GM19239 (cell line): Measurements from ENCODE around the gene EIF3F.
A peak's percentile ranks its signal among the peaks of the same experiment; 100 is the strongest.
"Not testable (repeated sequence)": the region's sequence is repeated elsewhere in the genome, so short reads cannot be mapped to it uniquely, and the experiment has no call there.

Experiments
- DNase-seq: peaks from one replicate; pipeline ENCODE4 v3.0.0; 2011; ENCODE audit warnings: low spot score; ENCODE audit not compliant: insufficient read length
- FAIRE-seq: peaks from 2 replicates; lab custom pipeline; 2011; peaks lifted over from hg19 to GRCh38; lab: Jason Lieb, UNC

EIF3F gene

DNA sequence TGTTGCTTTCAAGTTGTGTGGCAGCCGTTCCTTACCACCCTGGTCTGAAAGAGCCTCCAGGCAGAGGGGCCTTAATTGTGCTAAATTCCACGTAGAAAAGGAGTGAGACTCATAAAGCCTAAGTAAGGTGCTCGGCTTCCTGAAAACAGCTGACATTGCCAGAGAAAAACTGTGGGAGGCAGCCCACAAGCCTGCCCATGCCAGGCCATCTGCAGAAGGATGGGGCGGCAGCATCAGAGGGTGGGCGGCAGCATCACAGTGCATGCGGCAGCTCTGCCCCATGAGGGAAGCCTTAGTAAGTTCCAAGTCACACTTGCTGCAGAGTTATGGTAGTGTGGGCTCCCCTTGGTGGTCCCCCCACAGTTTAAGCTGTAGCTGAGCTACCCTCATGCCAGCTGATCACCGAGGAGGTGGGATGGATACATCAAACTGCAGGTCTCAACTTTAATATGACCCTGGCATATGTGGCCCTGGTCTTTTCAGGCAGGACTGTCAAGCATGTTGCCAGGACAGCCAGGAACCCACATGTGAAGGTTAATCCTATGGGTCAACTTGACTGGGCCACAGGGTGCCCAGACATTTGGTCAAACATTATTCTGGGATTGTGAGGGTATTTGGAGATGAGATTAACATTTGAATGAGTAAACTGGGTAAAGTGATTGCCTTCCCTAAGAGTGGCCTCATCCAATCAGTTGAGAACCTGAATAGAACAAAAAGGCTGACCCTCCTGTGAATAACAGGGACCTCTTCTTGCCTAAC, 3.1 kb upstream of the EIF3F start:
- DNase-seq (no peak), FAIRE-seq (no peak)

DNA sequence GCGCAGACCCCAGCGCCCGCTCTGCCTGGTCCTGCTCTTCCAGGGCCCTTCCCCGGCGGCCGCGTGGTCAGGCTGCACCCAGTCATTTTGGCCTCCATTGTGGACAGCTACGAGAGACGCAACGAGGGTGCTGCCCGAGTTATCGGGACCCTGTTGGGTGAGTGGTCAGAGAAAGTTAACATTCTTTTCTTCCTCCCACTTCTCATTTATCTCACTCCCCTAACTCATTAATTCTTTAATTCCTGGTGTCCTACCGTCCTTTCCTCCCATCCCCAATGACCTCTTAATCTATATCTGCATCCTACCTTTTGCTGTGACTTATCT, 385 bp downstream of the EIF3F start:
- peak; percentile 28 for FAIRE-seq
- not testable (repeated sequence) for DNase-seq

DNA sequence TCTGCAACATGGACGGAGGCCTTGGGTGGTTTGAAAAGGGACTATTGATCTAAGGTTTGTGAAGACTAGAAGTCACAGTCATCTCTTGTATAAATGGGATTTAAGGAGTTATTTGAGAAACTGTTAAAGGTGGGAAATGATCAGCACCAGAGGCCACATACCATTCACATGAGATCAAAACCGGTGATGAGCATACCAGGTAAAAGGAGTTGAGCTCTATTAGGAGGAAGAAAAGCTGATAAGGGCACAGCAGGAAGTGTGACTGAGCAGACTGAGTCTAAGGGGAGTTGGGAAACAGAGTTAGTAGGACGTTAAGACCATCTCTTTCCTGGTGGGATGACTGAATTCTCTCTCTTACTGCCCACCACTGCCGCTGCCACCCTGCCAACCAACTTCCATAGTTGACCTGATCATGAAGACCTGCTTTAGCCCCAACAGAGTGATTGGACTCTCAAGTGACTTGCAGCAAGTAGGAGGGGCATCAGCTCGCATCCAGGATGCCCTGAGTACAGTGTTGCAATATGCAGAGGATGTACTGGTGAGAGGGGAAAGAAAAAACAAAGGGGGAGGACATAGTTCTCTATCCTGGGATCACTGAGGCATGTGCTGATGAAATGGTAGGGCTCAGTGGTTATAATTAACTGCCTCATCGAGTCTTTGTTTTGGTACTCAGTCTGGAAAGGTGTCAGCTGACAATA, 7.6 kb downstream of the EIF3F start:
- DNase-seq (no peak), FAIRE-seq (no peak)

DNA sequence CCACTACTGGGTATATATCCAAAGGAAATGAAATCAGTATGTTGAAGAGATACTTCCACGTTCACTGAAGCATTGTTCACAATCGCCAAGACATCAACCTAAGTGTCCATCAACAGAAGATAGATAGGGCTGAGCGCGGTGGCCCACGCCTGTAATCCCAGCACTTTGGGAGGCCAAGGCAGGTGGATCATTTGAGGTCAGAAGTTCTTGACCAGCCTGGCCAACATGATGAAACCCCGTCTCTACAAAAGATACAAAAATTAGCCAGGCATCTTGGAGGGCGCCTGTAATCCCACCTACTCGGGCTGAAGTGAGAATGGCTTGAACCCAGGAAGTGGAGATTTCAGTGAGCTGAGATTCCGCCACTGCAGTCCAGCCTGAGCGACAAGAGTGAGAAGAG, 12.7 kb downstream of the EIF3F start:
- FAIRE-seq: no peak
- no peak for DNase-seq

DNA sequence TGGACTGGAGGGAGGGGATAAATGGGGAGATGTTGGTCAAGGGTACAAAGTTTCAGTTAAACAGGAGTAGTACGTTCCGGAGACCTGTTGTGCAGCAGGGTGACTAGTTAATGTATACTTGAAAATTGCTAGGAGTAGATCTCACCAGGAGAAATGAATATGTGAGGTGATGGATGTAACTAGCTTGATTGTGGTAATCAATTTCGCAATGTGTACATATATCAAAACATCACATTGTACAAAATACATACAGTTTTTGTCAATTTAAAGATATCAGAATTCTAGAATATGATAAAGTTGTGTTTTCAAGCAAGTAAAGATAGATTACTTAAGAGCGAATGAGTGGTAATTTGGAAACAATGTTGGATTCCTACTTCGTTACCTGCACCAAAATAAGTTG, 13.3 kb downstream of the EIF3F start:
- FAIRE-seq (no peak), DNase-seq (no peak)

DNA sequence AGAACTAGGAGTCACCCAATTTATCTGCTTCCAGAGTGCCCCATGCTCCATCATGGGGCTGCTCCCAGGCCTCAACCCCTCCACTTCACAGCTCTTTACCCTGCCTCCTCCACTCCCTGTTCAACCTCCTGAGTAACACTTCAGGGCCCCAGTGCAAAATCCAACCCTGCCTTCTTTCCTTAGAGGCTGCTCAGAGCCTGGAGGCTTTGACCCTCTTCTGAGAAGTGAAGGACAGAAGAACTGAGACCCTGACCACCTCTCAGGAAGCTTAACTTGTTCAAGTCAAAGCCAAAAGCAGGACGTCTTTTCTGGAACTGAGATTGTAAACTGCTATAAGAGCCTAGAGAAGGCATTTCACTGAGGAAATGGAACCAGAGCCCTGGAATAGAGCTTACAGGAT, 15.5 kb downstream of the EIF3F start:
- DNase-seq: no peak
- no peak for FAIRE-seq

DNA sequence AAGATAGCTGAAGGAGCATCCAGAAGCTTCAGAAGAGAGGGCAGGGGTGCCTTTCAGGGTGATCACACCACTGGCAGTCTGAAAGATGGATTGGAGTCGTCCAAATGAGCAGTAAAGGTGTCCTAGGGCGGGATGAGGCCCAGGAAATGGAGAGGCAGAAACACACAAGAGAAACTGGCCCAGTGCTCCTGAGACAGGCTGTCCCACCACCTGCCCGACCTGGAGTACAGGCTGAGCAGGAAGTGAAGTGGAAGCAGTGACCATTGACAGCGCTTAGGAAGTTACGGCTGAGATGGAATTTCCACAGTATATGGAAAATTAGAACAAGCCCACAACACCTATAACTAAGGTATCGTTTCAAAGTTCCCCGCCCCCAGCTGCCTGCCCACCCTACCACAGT, 16.1 kb downstream of the EIF3F start:
- FAIRE-seq: no peak
- DNase-seq: no peak

DNA sequence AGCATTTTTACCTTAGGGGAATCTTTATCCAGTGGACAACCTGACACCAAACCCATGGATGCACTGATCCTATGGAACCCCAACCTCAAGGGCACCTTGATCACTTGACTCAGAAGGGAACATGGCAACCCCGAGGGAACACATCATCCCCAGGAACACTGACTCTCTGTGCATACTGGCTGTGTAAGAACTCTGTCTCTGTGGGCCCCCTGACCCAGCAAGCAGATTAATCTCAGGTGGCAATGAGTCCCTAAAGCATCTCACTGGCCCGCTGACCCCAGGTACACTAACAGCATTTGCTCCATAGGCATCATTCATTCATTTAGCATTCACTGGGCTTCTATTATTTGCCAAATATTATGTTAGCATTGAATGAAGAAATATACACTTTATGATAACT, 16.9 kb downstream of the EIF3F start:
- no peak for DNase-seq
- FAIRE-seq: no peak

DNA sequence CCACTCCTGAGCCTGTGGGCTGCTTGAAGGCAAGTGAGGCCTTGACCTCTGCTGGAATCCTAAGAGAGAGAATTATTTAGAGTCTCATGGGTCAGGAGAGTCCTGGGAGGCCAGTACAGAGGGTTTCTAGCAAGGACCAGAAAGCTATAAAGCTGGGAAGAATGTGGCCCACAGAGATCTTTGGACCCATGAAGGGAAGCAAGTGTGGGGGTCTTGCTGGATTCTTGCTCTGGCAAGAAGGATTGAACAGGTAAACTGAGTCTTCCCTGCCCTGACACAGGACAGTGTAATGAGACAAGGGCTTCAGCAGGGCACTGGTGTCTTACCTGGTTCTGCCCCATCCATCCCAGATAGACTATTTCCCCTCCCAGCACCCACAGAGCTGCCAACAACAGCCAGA, 18.4 kb downstream of the EIF3F start:
- no peak for FAIRE-seq
- DNase-seq: no peak

DNA sequence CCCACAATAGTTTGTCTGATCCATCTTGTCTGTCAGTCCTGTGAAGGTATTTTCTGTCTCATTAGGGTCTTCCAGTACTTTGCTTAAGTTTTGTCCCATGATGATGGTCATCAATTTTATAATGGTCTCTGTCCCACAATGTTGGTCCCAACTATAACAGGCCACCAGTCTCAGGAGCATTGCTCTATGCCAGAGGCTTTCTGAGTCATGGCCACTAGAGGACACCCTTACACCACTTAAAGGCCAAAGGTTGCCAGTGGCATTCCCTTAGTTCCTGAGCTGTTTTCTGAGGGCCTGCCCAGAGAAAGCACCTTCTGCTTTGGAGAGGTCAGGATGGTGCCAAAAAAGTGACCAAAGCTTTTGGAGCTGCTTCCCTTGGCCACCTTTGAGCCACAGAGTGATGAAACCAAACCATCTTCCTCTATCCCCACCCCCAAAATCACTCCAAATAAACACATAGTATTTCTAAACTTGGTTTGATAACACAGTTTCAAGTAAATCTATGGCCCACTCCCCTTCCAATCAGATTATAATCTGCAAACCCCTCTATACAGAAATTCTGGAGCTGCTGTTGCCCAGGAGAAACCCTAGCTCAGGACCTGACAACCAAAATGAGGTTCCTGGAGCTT, 19.3 kb downstream of the EIF3F start:
- FAIRE-seq: peak; percentile 93
- no peak for DNase-seq

DNA sequence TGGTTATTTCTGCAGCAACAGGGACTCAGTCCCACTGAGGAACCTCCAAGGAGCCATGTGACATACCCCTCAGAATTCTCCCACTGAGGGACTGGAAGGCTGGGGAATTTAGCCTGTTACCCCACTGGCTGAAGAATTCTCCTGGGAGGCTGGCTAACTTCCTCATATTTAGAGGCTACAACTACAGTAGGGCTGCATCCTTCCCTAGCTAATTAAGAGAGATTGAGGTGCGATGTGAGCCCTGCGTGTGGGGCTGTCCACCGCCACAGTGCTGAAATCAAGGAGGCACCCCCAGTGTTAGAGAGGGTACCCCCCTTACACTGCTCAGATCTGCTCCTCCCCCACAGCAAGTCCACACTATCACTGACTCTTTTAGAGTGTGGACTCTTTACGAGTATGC, 21.1 kb downstream of the EIF3F start:
- no peak for DNase-seq
- no peak for FAIRE-seq

DNA sequence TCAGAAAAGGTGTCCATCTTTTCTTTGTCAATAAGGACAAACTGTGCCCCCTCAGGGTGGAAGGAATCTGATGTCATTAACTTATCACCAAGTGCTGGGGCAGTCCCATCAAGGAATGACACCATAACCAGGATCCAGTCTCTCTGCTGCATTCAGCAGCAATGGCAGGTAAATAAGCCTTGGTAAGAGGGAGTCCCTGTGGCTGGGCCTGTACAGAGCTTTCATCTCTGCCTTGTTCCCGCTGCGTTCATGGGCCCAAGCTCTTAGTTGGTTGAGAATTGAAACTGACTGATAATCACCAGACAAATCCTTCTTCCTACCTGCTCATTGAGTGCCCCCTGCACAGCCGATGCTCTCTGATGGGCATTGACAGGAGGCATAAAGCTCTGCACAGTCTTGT, 22.7 kb downstream of the EIF3F start:
- DNase-seq (no peak), FAIRE-seq (no peak)

DNA sequence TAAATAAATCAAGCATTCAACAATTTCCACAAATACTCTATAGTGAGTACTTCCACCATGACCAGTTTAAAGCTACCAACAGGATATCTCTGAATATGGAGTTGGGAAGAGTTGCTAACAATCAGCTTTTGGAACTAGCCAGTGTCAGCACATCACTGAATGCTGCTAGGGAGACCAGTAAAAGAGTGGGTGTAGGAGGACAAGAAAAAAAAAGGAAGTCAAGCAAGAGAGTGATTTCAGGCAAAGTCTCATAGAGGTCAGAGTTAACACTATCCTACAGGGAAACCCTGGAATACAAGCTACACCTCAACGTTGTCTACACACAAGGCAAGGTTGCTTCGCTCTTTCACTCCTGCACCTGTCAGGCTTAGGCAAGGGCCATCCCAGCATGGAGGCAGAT, 24.2 kb downstream of the EIF3F start:
- DNase-seq: no peak
- FAIRE-seq: no peak

DNA sequence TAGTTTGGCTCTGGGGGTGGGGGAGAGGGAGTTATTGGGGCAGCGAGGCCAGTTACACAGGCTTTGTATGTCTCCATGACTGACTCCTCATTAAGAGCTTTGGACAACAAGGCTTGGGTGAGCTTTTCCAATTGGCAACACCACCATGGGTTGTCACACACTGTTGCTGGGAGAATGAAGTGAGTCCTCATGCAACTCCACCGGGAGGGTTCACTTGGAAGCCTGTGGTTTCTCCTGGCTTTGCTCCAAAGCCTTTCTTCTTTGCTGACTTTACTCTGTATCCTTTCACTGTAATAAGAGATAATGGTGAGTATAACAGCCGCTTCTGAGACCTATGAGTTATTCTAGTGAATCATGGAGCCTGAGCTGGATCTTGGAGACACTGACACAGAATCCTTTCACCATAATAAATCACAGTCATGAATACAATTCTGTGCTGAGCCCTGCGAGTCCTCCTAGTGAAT, 24.9 kb downstream of the EIF3F start:
- FAIRE-seq (no peak), DNase-seq (no peak)

DNA sequence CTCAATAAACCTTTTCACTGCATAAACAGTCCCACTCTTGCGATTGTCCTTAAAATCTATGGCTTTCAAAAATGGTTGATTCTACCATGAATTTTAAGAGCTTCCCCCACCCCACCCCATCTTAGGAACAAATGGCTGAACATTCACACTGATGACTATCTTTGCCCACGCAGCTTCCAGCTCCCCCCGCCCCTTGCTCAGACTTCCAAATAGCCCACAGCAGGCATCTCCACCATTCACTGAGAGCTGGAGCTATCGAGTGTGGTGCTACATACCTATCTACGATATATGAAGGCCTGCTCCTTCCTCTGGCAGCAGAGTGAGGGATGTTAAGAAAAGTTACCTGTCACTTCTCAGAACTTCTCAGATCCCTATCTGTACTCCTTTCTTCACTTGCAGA, 26.7 kb downstream of the EIF3F start:
- DNase-seq (no peak), FAIRE-seq (no peak)

DNA sequence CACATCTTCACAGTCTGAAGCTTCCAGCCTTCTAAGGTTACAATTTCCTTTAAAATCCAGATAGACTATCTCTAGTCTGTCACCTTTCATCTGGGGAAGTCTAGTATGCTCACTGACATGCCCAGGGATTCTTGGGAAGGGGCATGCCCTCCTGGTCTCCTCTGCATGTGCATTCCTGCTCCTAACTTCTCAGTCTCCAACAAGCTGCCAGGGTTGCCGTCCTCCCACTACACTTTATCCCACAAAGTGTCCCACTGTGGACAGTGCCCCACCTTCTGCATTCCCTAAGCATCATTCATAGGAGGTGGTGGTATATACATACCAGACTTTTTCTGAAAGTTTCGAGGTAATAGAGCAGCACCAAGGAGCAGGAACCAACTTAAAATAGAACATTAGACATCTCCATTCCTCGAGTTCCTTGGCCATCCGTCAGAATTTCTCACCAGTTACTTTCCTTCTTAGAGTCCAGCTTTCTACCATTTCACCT, 28.7 kb downstream of the EIF3F start:
- no peak for FAIRE-seq
- DNase-seq: no peak

DNA sequence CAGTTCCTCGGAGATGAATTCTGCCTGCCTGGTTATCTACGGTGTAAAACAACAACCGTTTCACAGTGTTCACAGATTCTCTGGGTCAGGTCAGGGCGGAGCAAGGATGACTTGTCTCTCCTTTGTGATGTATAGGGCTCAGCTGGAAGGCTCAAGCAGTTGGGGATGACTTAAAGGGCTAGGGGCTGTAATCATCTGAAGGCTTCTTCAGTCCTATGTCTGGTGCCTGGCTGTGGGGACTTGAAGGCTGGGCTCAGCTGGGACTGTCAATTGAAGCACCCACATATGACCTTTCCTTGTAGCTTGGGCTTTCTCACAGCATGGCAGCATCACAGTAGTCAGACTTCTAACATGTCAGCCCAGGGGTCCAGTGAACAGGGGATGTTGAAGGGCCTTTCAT, 29.3 kb downstream of the EIF3F start:
- FAIRE-seq: no peak
- DNase-seq: no peak

DNA sequence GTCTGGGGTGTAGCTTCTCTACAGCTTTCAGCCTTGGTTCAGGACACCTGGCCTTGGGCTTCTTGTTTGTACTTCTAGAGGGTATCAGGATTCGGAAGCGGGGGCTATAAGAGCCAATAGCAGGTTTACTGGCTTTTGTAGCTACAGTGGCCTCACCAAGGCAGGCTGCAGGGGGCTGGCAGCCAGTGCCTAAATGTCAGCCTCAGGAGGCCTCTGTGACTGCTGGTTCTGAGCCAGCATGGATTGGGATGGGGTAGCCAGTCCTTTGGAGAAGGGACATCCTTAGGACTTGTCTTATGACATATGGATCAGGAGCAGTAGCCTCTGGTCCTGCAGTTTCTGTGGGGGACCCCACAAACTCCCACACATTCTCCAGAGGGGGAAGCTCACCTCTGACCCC, 29.9 kb downstream of the EIF3F start:
- no peak for FAIRE-seq

DNA sequence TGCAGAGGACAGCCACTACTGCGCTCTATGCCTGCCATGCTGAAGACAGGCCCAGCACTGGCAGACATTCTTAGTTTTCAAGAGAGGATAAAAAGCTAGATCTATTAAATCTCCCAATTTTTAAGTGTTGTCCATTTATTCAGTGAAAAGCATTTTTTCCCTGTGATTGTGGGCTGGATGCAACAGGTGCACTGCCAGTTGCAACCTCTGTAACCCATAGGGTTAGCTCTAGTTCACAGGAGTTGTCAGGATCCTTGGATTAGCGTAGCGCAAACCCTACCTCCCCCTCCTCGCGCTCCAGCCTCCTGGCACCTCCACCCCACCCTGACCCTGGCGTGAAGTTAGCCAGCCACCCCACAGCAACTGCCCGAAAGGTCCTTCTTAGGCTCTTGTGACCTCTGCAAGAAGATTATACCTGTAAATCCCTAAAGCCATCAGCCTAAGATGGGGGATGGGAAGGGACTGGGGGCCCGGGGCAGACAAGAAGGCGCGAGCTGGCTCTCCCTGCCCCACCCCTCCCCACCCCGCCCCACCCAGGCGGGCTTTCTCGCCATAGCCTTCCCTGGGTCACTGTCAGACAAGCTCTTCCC, 30.9 kb downstream of the EIF3F start:
- FAIRE-seq: no peak

More for the DNA sequence above, 29.9 kb downstream of the EIF3F start:
- no peak for DNase-seq

DNA sequence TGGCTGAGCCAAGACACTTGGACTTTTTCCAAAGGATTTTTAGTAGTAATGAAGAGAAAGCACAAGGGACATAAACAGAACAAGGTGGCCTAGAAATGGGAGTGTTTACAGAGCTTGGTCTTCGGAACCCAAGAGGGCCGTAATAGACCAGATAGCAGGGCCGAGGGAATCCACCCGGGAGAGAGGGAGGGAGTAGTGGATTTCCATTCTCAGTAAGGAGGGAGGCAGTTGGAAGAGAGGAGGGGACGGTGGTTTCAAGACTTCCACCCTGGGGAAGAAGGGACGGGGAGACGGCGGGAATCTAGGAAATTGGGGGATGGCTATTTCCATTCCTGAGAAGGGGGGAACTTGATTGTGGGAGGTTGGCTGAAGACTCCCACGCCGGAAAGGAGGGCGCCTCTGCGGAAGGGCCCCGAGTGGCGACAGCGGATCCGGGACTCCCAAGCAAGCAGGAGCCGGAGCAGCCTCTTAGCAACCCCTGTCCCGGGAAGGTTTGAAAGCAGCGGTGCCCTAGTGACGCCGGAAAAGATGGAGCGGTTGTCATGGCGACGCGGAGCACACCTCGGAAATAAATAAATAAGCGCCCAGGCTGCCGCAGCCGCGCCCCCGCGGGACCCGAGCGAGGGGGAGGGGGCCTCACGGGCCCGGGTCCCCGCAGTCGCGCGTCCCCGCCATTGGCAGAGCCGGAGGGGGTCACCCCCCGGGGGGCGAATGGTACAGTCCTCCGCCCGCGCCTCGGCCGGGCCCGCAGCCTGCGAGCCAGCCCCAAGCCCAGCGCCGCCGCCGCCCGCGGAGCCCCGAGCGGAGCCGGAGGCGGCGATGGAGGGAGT, 31.6 kb downstream of the EIF3F start:
- DNase-seq: no peak
- FAIRE-seq: no peak

More for the DNA sequence above, 30.9 kb downstream of the EIF3F start:
- no peak for DNase-seq
